Immature natural killer cell (primary cell): ENCODE measurements around the gene SMIM12. TPM values are rescaled to one million over a fixed set of nuclear protein-coding genes. Genes with fewer than 3 reads are reported as not detected.

Source experiments
- DNase-seq, 3 donors: peaks; one replicate each; pipeline ENCODE4 v3.0.0; 2022; ENCODE audit warnings: mixed read lengths in 1 of 3
- H3K27ac Mint-ChIP-seq, 6 donors: one replicate each; pipeline ENCODE4 v1.8.0; 2020; ENCODE audit warnings: mixed read lengths in 6 of 6, mild to moderate bottlenecking in 5 of 6, inconsistent platforms in 4 of 6, moderate library complexity in 3 of 6
- H3K27me3 Mint-ChIP-seq, 3 donors: one replicate each; pipeline ENCODE4 v1.8.0; 2020 to 2021; ENCODE audit warnings: low read depth in 3 of 3, mild to moderate bottlenecking in 3 of 3, mixed read lengths in 3 of 3, moderate library complexity in 3 of 3, inconsistent platforms in 1 of 3
- H3K36me3 Mint-ChIP-seq, 3 donors: one replicate each; pipeline ENCODE4 v1.8.0; 2020; ENCODE audit warnings: mixed read lengths in 3 of 3, inconsistent platforms in 2 of 3, mild to moderate bottlenecking in 2 of 3
- H3K4me1 Mint-ChIP-seq, 2 donors: one replicate each; pipeline ENCODE4 v1.8.0; 2020; ENCODE audit warnings: inconsistent platforms in 2 of 2, mild to moderate bottlenecking in 2 of 2, mixed read lengths in 2 of 2, moderate library complexity in 1 of 2
- H3K4me3 Mint-ChIP-seq, 5 donors: one replicate each; pipeline ENCODE4 v1.8.0; 2020; ENCODE audit warnings: mild to moderate bottlenecking in 5 of 5, mixed read lengths in 5 of 5, inconsistent platforms in 3 of 5, moderate library complexity in 3 of 5
- H3K9me3 Mint-ChIP-seq, 6 donors: one replicate each; pipeline ENCODE4 v1.8.0; 2020; ENCODE audit warnings: mild to moderate bottlenecking in 6 of 6, mixed read lengths in 6 of 6, inconsistent platforms in 4 of 6, moderate library complexity in 3 of 6
- polyA plus RNA-seq, 3 donors: library from polyadenylated mRNA; unstranded; fragments of 300-500 nt; fragmentation: Illumina TruSeq; gene quantifications; one replicate each; pipeline ENCODE4 v1.2.3, GENCODE V29; 2021

Gene SMIM12
- polyA plus RNA-seq, 3 donors from 2014 or later: 96.5 to 169 (median 114) TPM

- no peaks in the 10 kb centered on the region for H3K9me3 Mint-ChIP-seq
- H3K27me3 Mint-ChIP-seq: peaks cover 2 to 13% (median 8%) of the 10 kb centered on the region in 3 donors
- peak overlapping the region; percentile 34 to 86 (median 71) for H3K4me3 Mint-ChIP-seq
- peaks cover 27 to 32% of the 10 kb centered on the region in 2 donors for H3K4me1 Mint-ChIP-seq
- peak overlapping the region in 5 of 6 donors; percentile 15 to 51 (median 22) for H3K27ac Mint-ChIP-seq
- no peak for DNase-seq
- no peaks in the 10 kb centered on the region for H3K36me3 Mint-ChIP-seq
Observed at GRCh38 chr1:34867415-34867814, 7.9 kb upstream of the SMIM12 start.

- H3K4me1 Mint-ChIP-seq: peaks cover 27 to 34% of the 10 kb centered on the region in 2 donors
- H3K36me3 Mint-ChIP-seq: no peaks in the 10 kb centered on the region
- peaks cover 2 to 12% (median 3%) of the 10 kb centered on the region in 3 donors for H3K27me3 Mint-ChIP-seq
- peak overlapping the region in 1 of 6 donors; percentile 55 for H3K27ac Mint-ChIP-seq
- H3K9me3 Mint-ChIP-seq: no peaks in the 10 kb centered on the region
- H3K4me3 Mint-ChIP-seq: peak overlapping the region; percentile 84 to 88 (median 86)
- no peak for DNase-seq
Observed at GRCh38 chr1:34866762-34867109, 7.2 kb upstream of the SMIM12 start.

- no peaks in the 10 kb centered on the region for H3K36me3 Mint-ChIP-seq
- H3K4me3 Mint-ChIP-seq: peak overlapping the region; percentile 84 to 88 (median 86)
- peaks cover 27 to 34% of the 10 kb centered on the region in 2 donors for H3K4me1 Mint-ChIP-seq
- peaks cover under 1 to 13% (median 2%) of the 10 kb centered on the region in 3 donors for H3K27me3 Mint-ChIP-seq
- H3K9me3 Mint-ChIP-seq: no peaks in the 10 kb centered on the region
- H3K27ac Mint-ChIP-seq: peak overlapping the region; percentile 55 to 90 (median 82)
- DNase-seq: peak; percentile 85 to 89 (median 87)
Observed at GRCh38 chr1:34865981-34866761, 6.6 kb upstream of the SMIM12 start.

GRCh38 chr1:34865573-34865972 is 6.0 kb upstream of the SMIM12 start:
- no peak for DNase-seq
- Mint-ChIP-seq H3K27me3 (peaks cover 0 to 13% (median 2%) of the 10 kb centered on the region in 3 donors), H3K27ac (peak overlapping the region in 1 of 6 donors; percentile 74), H3K9me3 (no peaks in the 10 kb centered on the region), H3K4me3 (peak overlapping the region; percentile 27 to 71 (median 56)), H3K4me1 (peaks cover 27 to 34% of the 10 kb centered on the region in 2 donors), H3K36me3 (no peaks in the 10 kb centered on the region)

- Mint-ChIP-seq H3K27ac (peak overlapping the region; percentile 32 to 94 (median 70)), H3K27me3 (peaks cover 2 to 13% (median 4%) of the 10 kb centered on the region in 3 donors), H3K36me3 (no peaks in the 10 kb centered on the region), H3K9me3 (no peaks in the 10 kb centered on the region), H3K4me1 (peaks cover 35 to 41% of the 10 kb centered on the region in 2 donors), H3K4me3 (peak overlapping the region; percentile 58 to 79 (median 74))
- no peak for DNase-seq
Observed at GRCh38 chr1:34864759-34865158, 5.2 kb upstream of the SMIM12 start.

GRCh38 chr1:34863501-34863900 is 4.0 kb upstream of the SMIM12 start:
- Mint-ChIP-seq H3K36me3 (no peaks in the 10 kb centered on the region), H3K27ac (peak overlapping the region; percentile 32 to 94 (median 56)), H3K9me3 (no peaks in the 10 kb centered on the region), H3K4me3 (peak overlapping the region; percentile 12 to 68 (median 22)), H3K4me1 (peaks cover 46 to 51% of the 10 kb centered on the region in 2 donors), H3K27me3 (peaks cover 2 to 15% (median 6%) of the 10 kb centered on the region in 3 donors)
- no peak for DNase-seq

GRCh38 chr1:34858901-34859445 is 576 bp downstream of the SMIM12 start:
- Mint-ChIP-seq H3K27ac (peak overlapping the region; percentile 90 to 95 (median 91)), H3K4me1 (peaks cover 57 to 66% of the 10 kb centered on the region in 2 donors), H3K36me3 (peaks cover 0 to 9% (median 0%) of the 10 kb centered on the region in 3 donors), H3K27me3 (peaks cover 2 to 7% (median 4%) of the 10 kb centered on the region in 3 donors), H3K9me3 (no peaks in the 10 kb centered on the region), H3K4me3 (peak overlapping the region; percentile 92 to 97 (median 95))
- DNase-seq: peak; percentile 17 to 31 (median 30)

GRCh38 chr1:34856697-34857096 is 2.9 kb downstream of the SMIM12 start:
- Mint-ChIP-seq H3K36me3 (peaks cover 0 to 12% (median 0%) of the 10 kb centered on the region in 3 donors), H3K27me3 (peaks cover 2 to 4% (median 4%) of the 10 kb centered on the region in 3 donors), H3K27ac (peak overlapping the region in 2 of 6 donors; percentile 3 to 57), H3K4me3 (no peak overlapping the region), H3K9me3 (no peaks in the 10 kb centered on the region), H3K4me1 (peaks cover 47 to 60% of the 10 kb centered on the region in 2 donors)
- no peak for DNase-seq

GRCh38 chr1:34852677-34853217 is 6.8 kb downstream of the SMIM12 start:
- Mint-ChIP-seq H3K36me3 (peaks cover 3 to 15% (median 7%) of the 10 kb centered on the region in 3 donors), H3K27me3 (no peaks in the 10 kb centered on the region), H3K9me3 (no peaks in the 10 kb centered on the region), H3K27ac (peak overlapping the region in 5 of 6 donors; percentile 19 to 71 (median 48)), H3K4me1 (peaks cover 26 to 49% of the 10 kb centered on the region in 2 donors), H3K4me3 (no peak overlapping the region)
- peak; percentile 84 to 87 (median 85) for DNase-seq

GRCh38 chr1:34851431-34852105 is 8.0 kb downstream of the SMIM12 start:
- Mint-ChIP-seq H3K27me3 (no peaks in the 10 kb centered on the region), H3K9me3 (no peaks in the 10 kb centered on the region), H3K27ac (peak overlapping the region in 2 of 6 donors; percentile 26 to 56), H3K4me3 (no peak overlapping the region), H3K36me3 (peaks cover 3 to 15% (median 7%) of the 10 kb centered on the region in 3 donors), H3K4me1 (peaks cover 16 to 37% of the 10 kb centered on the region in 2 donors)
- DNase-seq: no peak

- H3K27ac Mint-ChIP-seq: no peak overlapping the region
- peaks cover 10 to 26% of the 10 kb centered on the region in 2 donors for H3K4me1 Mint-ChIP-seq
Observed at GRCh38 chr1:34850382-34850781, 9.2 kb downstream of the SMIM12 start.

GRCh38 chr1:34847094-34847493 is 12.5 kb downstream of the SMIM12 start:
- H3K27ac Mint-ChIP-seq: no peak overlapping the region
- no peak for DNase-seq
- H3K9me3 Mint-ChIP-seq: no peaks in the 10 kb centered on the region
- peaks cover 3 to 7% (median 3%) of the 10 kb centered on the region in 3 donors for H3K36me3 Mint-ChIP-seq
- H3K4me1 Mint-ChIP-seq: peaks cover 25 to 40% of the 10 kb centered on the region in 2 donors
- no peaks in the 10 kb centered on the region for H3K27me3 Mint-ChIP-seq
- H3K4me3 Mint-ChIP-seq: no peak overlapping the region

More at GRCh38 chr1:34850382-34850781, 9.2 kb downstream of the SMIM12 start:
- Mint-ChIP-seq H3K4me3 (no peak overlapping the region), H3K27me3 (no peaks in the 10 kb centered on the region), H3K9me3 (no peaks in the 10 kb centered on the region), H3K36me3 (peaks cover 3 to 12% (median 7%) of the 10 kb centered on the region in 3 donors)
- DNase-seq: no peak

GRCh38 chr1:34846265-34846664 is 13.3 kb downstream of the SMIM12 start:
- H3K27ac Mint-ChIP-seq: no peak overlapping the region
- peaks cover 30 to 40% of the 10 kb centered on the region in 2 donors for H3K4me1 Mint-ChIP-seq
- H3K4me3 Mint-ChIP-seq: no peak overlapping the region
- no peak for DNase-seq
- H3K27me3 Mint-ChIP-seq: no peaks in the 10 kb centered on the region
- peaks cover 3 to 7% (median 3%) of the 10 kb centered on the region in 3 donors for H3K36me3 Mint-ChIP-seq
- no peaks in the 10 kb centered on the region for H3K9me3 Mint-ChIP-seq
